Retinal pigment epithelial cell (primary cell): Measurements from ENCODE around the gene ITGA7.

Source experiments
- DNase-seq: peaks from one replicate; pipeline ENCODE4 v3.0.0-alpha.2; 2010; ENCODE audit warnings: low read depth
- H3K4me3 ChIP-seq: 2 replicates; pipeline ENCODE4 v1.5.1; 2011; ENCODE audit warnings: mild to moderate bottlenecking, low read length, control low read depth, moderate library complexity
- CTCF ChIP-seq: conservative IDR thresholded peaks from 2 replicates; pipeline ENCODE4 v1.5.1; 2011; ENCODE audit warnings: low read depth, low read length, control low read depth, inconsistent platforms

Gene ITGA7

GRCh38 chr12:55707841-55708694, at the start of gene ITGA7:
Gene ITGA7 (minus strand): TSS chr12:55707904. CDS start chr12:55707682, 222 bp downstream.
- no peak for TF ChIP-seq CTCF
- no peak for DNase-seq
- H3K4me3 ChIP-seq, result peak within 1 kb of the TSS; percentile 73

DNA sequence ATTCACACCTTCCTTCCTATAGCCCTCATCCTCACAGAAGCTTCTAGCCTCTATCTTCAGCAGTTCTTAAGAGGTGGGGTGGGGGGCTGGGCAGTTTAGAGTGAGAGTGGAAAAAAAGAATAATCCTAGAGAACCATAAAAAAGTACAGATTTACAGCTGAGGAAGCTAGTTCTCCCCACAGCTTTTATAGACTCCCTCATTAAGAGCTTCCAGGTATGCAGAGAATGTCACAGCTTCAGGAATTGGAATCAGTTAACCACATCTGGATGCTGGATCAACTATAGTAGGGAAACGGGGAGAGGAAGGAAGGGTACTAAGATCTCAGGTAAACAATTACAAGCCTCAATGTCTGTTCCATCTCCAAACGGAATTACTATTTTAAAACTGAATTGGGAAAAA, 47.5 kb upstream of the ITGA7 start:
- no peak for TF ChIP-seq CTCF
- no peak overlapping the region for H3K4me3 ChIP-seq
- no peak for DNase-seq

- no peak for TF ChIP-seq CTCF
- no peak for DNase-seq
- H3K4me3 ChIP-seq, result no peak overlapping the region
Observed at GRCh38 chr12:55748230-55748993, 40.7 kb upstream of the ITGA7 start.

DNA sequence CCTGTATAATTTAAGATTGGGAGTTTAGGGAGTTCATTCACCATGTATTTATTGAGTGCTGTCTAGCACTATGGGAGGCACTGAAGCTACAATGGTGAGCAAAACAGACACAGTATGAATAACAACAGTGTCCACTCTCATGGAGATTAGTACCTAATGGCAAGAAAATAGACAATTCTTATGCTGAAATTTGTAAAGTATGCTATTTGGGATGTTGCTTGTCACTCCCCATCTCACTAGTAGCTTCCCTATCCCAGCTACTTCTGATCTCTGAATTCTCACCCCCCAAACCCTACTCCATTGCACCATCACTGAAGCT, 39.2 kb upstream of the ITGA7 start:
- TF ChIP-seq CTCF, result no peak
- DNase-seq, result no peak

DNA sequence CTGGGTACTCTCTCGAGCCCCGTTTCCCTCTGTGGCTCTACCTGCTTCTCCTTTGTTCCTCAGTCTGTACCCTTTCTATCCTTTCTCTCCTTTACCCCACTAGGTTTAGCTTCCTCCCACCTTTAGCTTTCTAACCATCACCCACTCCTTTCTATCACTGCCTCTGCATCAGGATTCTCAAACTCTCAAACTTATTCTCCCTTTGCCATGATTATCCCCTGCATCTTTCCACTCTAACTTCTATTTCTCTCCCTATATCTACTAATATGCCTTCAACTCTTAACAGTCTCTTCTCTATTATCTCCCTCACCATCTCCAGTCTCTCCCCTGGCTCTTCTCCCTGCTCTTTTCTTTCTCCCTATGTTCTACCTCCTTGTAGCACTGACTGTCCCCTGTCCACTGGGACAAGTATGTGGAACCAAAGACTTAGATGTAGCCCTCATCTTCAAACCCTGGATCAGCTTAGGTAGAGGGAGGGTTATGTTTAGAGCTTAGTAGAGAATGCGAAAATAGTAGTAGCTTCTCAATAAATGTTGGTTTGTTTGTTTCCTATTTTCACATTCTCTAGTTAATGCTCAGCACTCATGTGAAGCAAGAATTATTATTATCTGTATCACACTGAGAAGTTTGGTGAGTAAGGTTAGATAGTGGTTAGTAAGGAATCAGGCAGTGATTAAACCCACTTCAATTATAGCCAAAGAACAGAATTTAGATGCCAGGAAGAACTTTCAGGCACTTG, 38.6 kb upstream of the ITGA7 start:
- peak overlapping the region; percentile 2 for H3K4me3 ChIP-seq
- DNase-seq, result no peak
- TF ChIP-seq CTCF, result no peak

More for the DNA sequence above, 39.2 kb upstream of the ITGA7 start:
- no peak overlapping the region for H3K4me3 ChIP-seq

- TF ChIP-seq CTCF, result no peak
- peak overlapping the region; percentile 69 for H3K4me3 ChIP-seq
Observed at GRCh38 chr12:55745361-55746173, 37.9 kb upstream of the ITGA7 start.

More at GRCh38 chr12:55745361-55746173, 37.9 kb upstream of the ITGA7 start:
- no peak for DNase-seq
